Progenitor cell of endocrine pancreas (in vitro differentiated cells): ENCODE measurements around the gene GABPB1. TPM values are rescaled to one million over a fixed set of nuclear protein-coding genes. Genes with fewer than 3 reads are reported as not detected.
A peak's percentile ranks its signal among the peaks of the same experiment; 100 is the strongest.

Experiments used
- DNase-seq: peaks from one replicate; pipeline ENCODE4 v3.0.0; 2021; ENCODE audit warnings: low spot score; ENCODE audit not compliant: unreplicated experiment
- H3K27ac Mint-ChIP-seq: 2 replicates; pipeline ENCODE4 v1.8.0; 2021; ENCODE audit warnings: mild to moderate bottlenecking, moderate library complexity, mixed read lengths
- H3K27me3 Mint-ChIP-seq: 2 replicates; pipeline ENCODE4 v1.8.0; 2021; ENCODE audit warnings: mixed read lengths
- H3K36me3 Mint-ChIP-seq: 2 replicates; pipeline ENCODE4 v1.8.0; 2022; ENCODE audit warnings: mixed read lengths; ENCODE audit not compliant: insufficient read depth
- H3K4me1 Mint-ChIP-seq: 2 replicates; pipeline ENCODE4 v1.8.0; 2021; ENCODE audit warnings: low read depth, mixed read lengths
- H3K4me3 Mint-ChIP-seq: 2 replicates; pipeline ENCODE4 v1.8.0; 2021; ENCODE audit warnings: low read depth, mild to moderate bottlenecking, moderate library complexity, mixed read lengths
- H3K9me3 Mint-ChIP-seq: 2 replicates; pipeline ENCODE4 v1.8.0; 2021; ENCODE audit warnings: low read depth, mixed read lengths
- CTCF ChIP-seq: fragments of 200-600 bp; sonication (generic); IDR thresholded peaks from one replicate; pipeline ENCODE4 v1.5.0; 2021; ENCODE audit warnings: antibody characterized with exemption, mild to moderate bottlenecking; ENCODE audit not compliant: unreplicated experiment
- total RNA-seq: library from RNA; stranded (reverse); gene quantifications from 2 replicates; pipeline ENCODE4 v1.2.1, GENCODE V29; 2021

The GABPB1 gene
- total RNA-seq, 1 donor from 2014 or later = 41.7 TPM

- Mint-ChIP-seq H3K9me3 (no peaks in the 10 kb centered on the region), H3K27me3 (peaks cover 7% of the 10 kb centered on the region), H3K4me3 (no peak overlapping the region), H3K27ac (no peak overlapping the region), H3K4me1 (no peaks in the 10 kb centered on the region), H3K36me3 (no peaks in the 10 kb centered on the region)
- no peak for TF ChIP-seq CTCF
- no peak for DNase-seq
These were observed 105.3 kb downstream of the GABPB1 start for GRCh38 chr15:50249704-50250103.

- Mint-ChIP-seq H3K27ac (no peak overlapping the region), H3K9me3 (no peaks in the 10 kb centered on the region), H3K27me3 (peaks cover 3% of the 10 kb centered on the region)
These were observed 105.9 kb downstream of the GABPB1 start for GRCh38 chr15:50248994-50249582.

GRCh38 chr15:50247819-50248655 lies 107.0 kb downstream of the GABPB1 start:
- Mint-ChIP-seq H3K27ac (peak overlapping the region; percentile 67), H3K4me1 (no peaks in the 10 kb centered on the region), H3K9me3 (no peaks in the 10 kb centered on the region), H3K36me3 (no peaks in the 10 kb centered on the region), H3K4me3 (no peak overlapping the region), H3K27me3 (no peaks in the 10 kb centered on the region)
- no peak for DNase-seq
- TF ChIP-seq CTCF = no peak

More at GRCh38 chr15:50248994-50249582, 105.9 kb downstream of the GABPB1 start:
- DNase-seq = no peak
- no peaks in the 10 kb centered on the region for H3K36me3 Mint-ChIP-seq
- TF ChIP-seq CTCF = no peak
- H3K4me1 Mint-ChIP-seq = no peaks in the 10 kb centered on the region
- no peak overlapping the region for H3K4me3 Mint-ChIP-seq

GRCh38 chr15:50246631-50247030 lies 108.4 kb downstream of the GABPB1 start:
- Mint-ChIP-seq H3K4me1 (no peaks in the 10 kb centered on the region), H3K4me3 (no peak overlapping the region), H3K27ac (no peak overlapping the region), H3K27me3 (no peaks in the 10 kb centered on the region), H3K36me3 (no peaks in the 10 kb centered on the region), H3K9me3 (no peaks in the 10 kb centered on the region)
- TF ChIP-seq CTCF = no peak
- DNase-seq = no peak

- Mint-ChIP-seq H3K4me1 (peaks cover 6% of the 10 kb centered on the region), H3K36me3 (no peaks in the 10 kb centered on the region), H3K27ac (no peak overlapping the region), H3K27me3 (no peaks in the 10 kb centered on the region), H3K9me3 (no peaks in the 10 kb centered on the region), H3K4me3 (no peak overlapping the region)
- no peak for TF ChIP-seq CTCF
- DNase-seq = no peak
These were observed 109.9 kb downstream of the GABPB1 start for GRCh38 chr15:50244959-50245624.
